Neural progenitor cell (in vitro differentiated cells): ENCODE data around the gene SPATA3. TPM values are rescaled to one million over a fixed set of nuclear protein-coding genes. Genes with fewer than 3 reads are reported as not detected.
A peak's percentile ranks its signal among the peaks of the same experiment; 100 is the strongest.

Experiments used
- DNase-seq: peaks from one replicate; pipeline ENCODE4 v3.0.0-alpha.2; 2016; ENCODE audit warnings: low spot score
- H2AFZ ChIP-seq: fragments of 200-600 bp; sonication (generic); replicated peaks from 2 replicates; pipeline ENCODE4 v1.6.1; 2016; ENCODE audit warnings: antibody characterized with exemption
- H3F3A ChIP-seq: fragments of 200-600 bp; sonication (generic); 2 replicates; pipeline ENCODE4 v1.6.1; 2016; ENCODE audit warnings: antibody characterized with exemption, low read depth
- H3K27ac ChIP-seq: fragments of 200-600 bp; sonication (generic); 2 replicates; pipeline ENCODE4 v1.5.1; 2016; ENCODE audit warnings: mild to moderate bottlenecking
- H3K27me3 ChIP-seq: fragments of 200-600 bp; sonication (generic); 2 replicates; pipeline ENCODE4 v1.6.1; 2016; ENCODE audit warnings: mild to moderate bottlenecking, moderate library complexity
- H3K36me3 ChIP-seq: fragments of 200-600 bp; sonication (generic); 2 replicates; pipeline ENCODE4 v1.5.1; 2016
- H3K4me1 ChIP-seq: fragments of 200-600 bp; sonication (generic); 2 replicates; pipeline ENCODE4 v1.6.1; 2016; ENCODE audit warnings: mixed run types
- H3K4me2 ChIP-seq: fragments of 200-600 bp; sonication (generic); 2 replicates; pipeline ENCODE4 v1.6.1; 2016
- H3K4me3 ChIP-seq: fragments of 200-600 bp; sonication (generic); 2 replicates; pipeline ENCODE4 v1.5.1; 2016
- H3K79me2 ChIP-seq: fragments of 200-600 bp; sonication (generic); 2 replicates; pipeline ENCODE4 v1.6.1; 2016; ENCODE audit warnings: low read depth
- H3K9ac ChIP-seq: fragments of 200-600 bp; sonication (generic); 2 replicates; pipeline ENCODE4 v1.6.1; 2016
- H3K9me3 ChIP-seq: fragments of 200-600 bp; sonication (generic); 2 replicates; pipeline ENCODE4 v1.5.1; 2016; ENCODE audit warnings: low read depth
- H4K20me1 ChIP-seq: fragments of 200-600 bp; sonication (generic); 2 replicates; pipeline ENCODE4 v1.6.1; 2016; ENCODE audit warnings: low read depth
- H3K27ac Mint-ChIP-seq: 3 replicates; pipeline ENCODE4 v1.8.0; 2021; ENCODE audit warnings: mixed read lengths
- H3K27me3 Mint-ChIP-seq: 2 replicates; pipeline ENCODE4 v1.8.0; 2022; ENCODE audit warnings: low read depth, mild to moderate bottlenecking, inconsistent platforms, moderate library complexity, mixed read lengths; ENCODE audit not compliant: insufficient read depth
- H3K36me3 Mint-ChIP-seq: 3 replicates; pipeline ENCODE4 v1.8.0; 2021; ENCODE audit warnings: mixed read lengths
- H3K4me1 Mint-ChIP-seq: 3 replicates; pipeline ENCODE4 v1.8.0; 2021; ENCODE audit warnings: mixed read lengths
- H3K4me3 Mint-ChIP-seq: 3 replicates; pipeline ENCODE4 v1.8.0; 2021; ENCODE audit warnings: mild to moderate bottlenecking, moderate library complexity, mixed read lengths
- H3K9me3 Mint-ChIP-seq: 3 replicates; pipeline ENCODE4 v1.8.0; 2020; ENCODE audit warnings: mixed read lengths
- EZH2 ChIP-seq: fragments of 200-600 bp; sonication (generic); IDR thresholded peaks from 2 replicates; pipeline ENCODE4 v1.6.1; 2017; ENCODE audit warnings: antibody characterized with exemption, mild to moderate bottlenecking, moderate library complexity
- EZH2phosphoT487 ChIP-seq: fragments of 200-600 bp; sonication (generic); IDR thresholded peaks from 2 replicates; pipeline ENCODE4 v1.6.1; 2017; ENCODE audit warnings: antibody characterized with exemption
- total RNA-seq: library from RNA; depleted of rRNA; stranded (reverse); fragments of >200 nt; gene quantifications from 2 replicates; pipeline ENCODE4 v1.2.3, GENCODE V29; 2015; ENCODE audit warnings: low replicate concordance
- TF ChIP-seq, protein P1 (sequence below): fragments of 200-600 bp; sonication (generic); IDR thresholded peaks from 2 replicates; pipeline ENCODE4 v1.5.1; 2017; ENCODE audit warnings: antibody characterized with exemption, mild to moderate bottlenecking

The SPATA3 gene
- total RNA-seq, 1 donor from 2014 or later, result not detected

DNA sequence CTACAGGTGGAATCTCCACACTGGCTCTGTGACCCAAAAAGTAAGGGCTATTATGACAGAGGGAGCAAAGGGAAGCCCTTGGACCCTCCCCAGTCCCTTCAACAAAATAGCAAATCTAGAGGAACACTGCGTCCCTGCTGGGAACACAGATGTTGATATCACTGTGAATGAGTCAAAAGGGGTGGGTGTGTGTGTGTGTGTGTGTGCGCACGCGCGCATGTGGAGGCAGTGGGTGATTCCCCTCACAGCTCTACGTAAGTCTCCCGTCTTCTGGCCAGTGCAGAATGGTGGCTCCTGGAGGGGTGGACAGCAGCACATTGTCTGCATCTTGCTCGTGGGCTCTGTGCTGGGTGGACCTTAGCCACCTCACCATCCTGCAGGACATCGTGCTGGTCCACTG is 33.6 kb downstream of the SPATA3 start:
- H3K9me3 ChIP-seq, result no peaks in the 10 kb centered on the region
- H3K36me3 ChIP-seq, result no peaks in the 10 kb centered on the region
- H3K4me2 ChIP-seq, result no peak overlapping the region
- H3K9ac ChIP-seq, result no peak overlapping the region
- H3K4me3 Mint-ChIP-seq, result no peak overlapping the region
- H4K20me1 ChIP-seq, result no peaks in the 10 kb centered on the region
- H3K27ac ChIP-seq, result no peak overlapping the region
- H3K4me3 ChIP-seq, result no peak overlapping the region
- DNase-seq, result no peak
- TF ChIP-seq EZH2, result no peak
- H3K79me2 ChIP-seq, result no peaks in the 10 kb centered on the region
- H3K27ac Mint-ChIP-seq, result peak overlapping the region; percentile 42
- peaks cover 13% of the 10 kb centered on the region for H3K27me3 Mint-ChIP-seq
- H3K9me3 Mint-ChIP-seq, result no peaks in the 10 kb centered on the region
- no peaks in the 10 kb centered on the region for H3K4me1 Mint-ChIP-seq
- H3K4me1 ChIP-seq, result no peaks in the 10 kb centered on the region
- peaks cover 25% of the 10 kb centered on the region for H3K27me3 ChIP-seq
- H3K36me3 Mint-ChIP-seq, result no peaks in the 10 kb centered on the region
- H3F3A ChIP-seq, result no peaks in the 10 kb centered on the region
- no peak overlapping the region for H2AFZ ChIP-seq

DNA sequence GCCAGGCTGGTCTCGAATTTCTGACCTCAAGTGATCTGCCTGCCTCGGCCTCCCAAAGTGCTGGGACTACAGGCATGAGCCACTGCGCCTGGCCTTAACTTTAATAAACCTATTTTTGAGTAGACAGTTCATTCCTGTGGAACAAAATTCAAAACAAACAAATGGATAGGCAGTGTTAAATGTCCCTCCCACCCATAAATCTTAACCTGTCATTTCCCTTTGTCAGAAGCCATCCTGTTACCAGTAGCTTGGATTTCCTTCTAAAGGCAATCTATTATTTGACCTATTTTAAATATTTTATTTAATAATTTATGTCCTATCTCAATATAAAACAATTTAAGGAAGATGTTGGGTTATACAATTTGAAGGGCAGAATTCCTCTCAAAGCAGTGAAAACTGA is 34.8 kb downstream of the SPATA3 start:
- Histone ChIP-seq H3K9ac (no peak overlapping the region), H3K4me2 (no peak overlapping the region), H3K4me3 (no peak overlapping the region), H4K20me1 (no peaks in the 10 kb centered on the region), H3K79me2 (no peaks in the 10 kb centered on the region), H3K9me3 (no peaks in the 10 kb centered on the region), H3F3A (no peaks in the 10 kb centered on the region), H3K36me3 (no peaks in the 10 kb centered on the region), H3K4me1 (no peaks in the 10 kb centered on the region), H3K27ac (no peak overlapping the region), H3K27me3 (peaks cover 37% of the 10 kb centered on the region), H2AFZ (no peak overlapping the region)
- Mint-ChIP-seq H3K4me1 (no peaks in the 10 kb centered on the region), H3K4me3 (no peak overlapping the region), H3K27me3 (peaks cover 15% of the 10 kb centered on the region), H3K36me3 (no peaks in the 10 kb centered on the region), H3K9me3 (no peaks in the 10 kb centered on the region), H3K27ac (no peak overlapping the region)
- no peak for TF ChIP-seq EZH2phosphoT487
- TF ChIP-seq, protein P1, sequence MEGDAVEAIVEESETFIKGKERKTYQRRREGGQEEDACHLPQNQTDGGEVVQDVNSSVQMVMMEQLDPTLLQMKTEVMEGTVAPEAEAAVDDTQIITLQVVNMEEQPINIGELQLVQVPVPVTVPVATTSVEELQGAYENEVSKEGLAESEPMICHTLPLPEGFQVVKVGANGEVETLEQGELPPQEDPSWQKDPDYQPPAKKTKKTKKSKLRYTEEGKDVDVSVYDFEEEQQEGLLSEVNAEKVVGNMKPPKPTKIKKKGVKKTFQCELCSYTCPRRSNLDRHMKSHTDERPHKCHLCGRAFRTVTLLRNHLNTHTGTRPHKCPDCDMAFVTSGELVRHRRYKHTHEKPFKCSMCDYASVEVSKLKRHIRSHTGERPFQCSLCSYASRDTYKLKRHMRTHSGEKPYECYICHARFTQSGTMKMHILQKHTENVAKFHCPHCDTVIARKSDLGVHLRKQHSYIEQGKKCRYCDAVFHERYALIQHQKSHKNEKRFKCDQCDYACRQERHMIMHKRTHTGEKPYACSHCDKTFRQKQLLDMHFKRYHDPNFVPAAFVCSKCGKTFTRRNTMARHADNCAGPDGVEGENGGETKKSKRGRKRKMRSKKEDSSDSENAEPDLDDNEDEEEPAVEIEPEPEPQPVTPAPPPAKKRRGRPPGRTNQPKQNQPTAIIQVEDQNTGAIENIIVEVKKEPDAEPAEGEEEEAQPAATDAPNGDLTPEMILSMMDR, result no peak
- DNase-seq, result no peak

DNA sequence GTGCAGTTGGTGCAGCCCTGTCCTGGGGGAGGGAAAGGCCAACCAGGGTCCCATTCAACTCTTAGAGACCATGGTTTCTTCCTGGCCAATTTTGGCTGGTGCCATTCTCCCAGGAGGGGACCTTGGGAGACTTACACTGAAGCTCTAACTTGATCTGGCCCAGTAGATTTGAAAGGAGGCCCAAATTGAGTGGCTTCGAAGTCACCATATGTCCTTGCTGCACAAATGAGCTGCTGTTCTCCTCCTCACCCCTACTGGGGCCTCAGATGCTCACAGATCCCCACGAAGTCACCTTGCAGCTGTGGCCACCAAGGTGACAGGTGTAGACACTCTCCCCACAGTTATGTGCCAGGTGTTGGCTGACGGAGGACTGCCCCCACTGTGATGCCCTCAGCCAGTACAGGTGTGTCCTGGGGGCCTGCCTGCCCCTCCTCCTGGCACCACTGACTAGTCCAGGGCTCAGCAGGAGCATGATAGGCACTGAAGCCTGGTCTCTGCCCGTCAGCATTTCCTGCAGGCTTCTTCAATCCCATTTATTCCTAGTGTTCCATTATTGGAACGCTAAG is 36.7 kb downstream of the SPATA3 start:
- peaks cover 55% of the 10 kb centered on the region for H3K27me3 ChIP-seq
- TF ChIP-seq, protein P1, result no peak
- TF ChIP-seq EZH2phosphoT487, result no peak
- TF ChIP-seq EZH2, result no peak
- no peak overlapping the region for H3K9ac ChIP-seq
- Mint-ChIP-seq H3K9me3 (no peaks in the 10 kb centered on the region), H3K4me1 (no peaks in the 10 kb centered on the region), H3K4me3 (no peak overlapping the region), H3K27me3 (peaks cover 29% of the 10 kb centered on the region), H3K27ac (no peak overlapping the region), H3K36me3 (no peaks in the 10 kb centered on the region)
- no peak overlapping the region for H3K27ac ChIP-seq
- no peak overlapping the region for H3K4me2 ChIP-seq
- H3K79me2 ChIP-seq, result no peaks in the 10 kb centered on the region
- no peaks in the 10 kb centered on the region for H3K4me1 ChIP-seq
- no peaks in the 10 kb centered on the region for H4K20me1 ChIP-seq
- peaks cover 7% of the 10 kb centered on the region for H3F3A ChIP-seq
- no peak overlapping the region for H2AFZ ChIP-seq
- H3K9me3 ChIP-seq, result no peaks in the 10 kb centered on the region
- H3K4me3 ChIP-seq, result no peak overlapping the region
- no peaks in the 10 kb centered on the region for H3K36me3 ChIP-seq
- DNase-seq, result no peak
